HEK293 (cell line): Measurements from ENCODE around the gene OSBPL1A.

Experiments
- CTCF ChIA-PET: fragments of 350-600 bp; formaldehyde crosslinking; extraction: SDS; loops from one replicate; lab custom pipeline; 2021; ENCODE audit warnings: antibody characterized with exemption; lab: Yijun Ruan, JAX
- POLR2A ChIA-PET: fragments of 300-600 bp; formaldehyde crosslinking; extraction: SDS; loops from one replicate; lab custom pipeline; 2020; ENCODE audit warnings: antibody characterized with exemption, inconsistent platforms; lab: Yijun Ruan, JAX
- H3K27ac ChIP-seq: fragments of 200-500 bp; sonication (Bioruptor generic); 2 replicates; pipeline ENCODE4 v1.5.1; 2014; ENCODE audit warnings: low read depth, low read length, control low read depth, inconsistent platforms; ENCODE audit errors: extremely low read depth
- H3K36me3 ChIP-seq, 2 experiments: fragments of 200-500 bp in 1 of 2; sonication (Bioruptor generic) in 1 of 2; 1 replicate in 1 of 2; 2 replicates in 1 of 2; pipeline ENCODE4 v1.5.1; 2014 to 2017; ENCODE audit warnings: inconsistent platforms in 2 of 2, low read length in 2 of 2; ENCODE audit not compliant: control insufficient read depth in 2 of 2, insufficient read depth in 1 of 2
- H3K4me1 ChIP-seq: fragments of 200-500 bp; sonication (Bioruptor generic); 2 replicates; pipeline ENCODE4 v1.5.1; 2014; ENCODE audit warnings: mild to moderate bottlenecking, low read length, inconsistent platforms; ENCODE audit not compliant: control insufficient read depth, insufficient read depth
- H3K4me3 ChIP-seq: 2 replicates; pipeline ENCODE4 v1.5.1; 2011; ENCODE audit warnings: low read depth, mild to moderate bottlenecking, control low read depth, low read length, moderate library complexity
- H3K9me3 ChIP-seq: fragments of 200-500 bp; sonication (Bioruptor generic); 2 replicates; pipeline ENCODE4 v1.5.1; 2014; ENCODE audit warnings: low read depth, low read length, inconsistent platforms; ENCODE audit not compliant: control insufficient read depth, insufficient read depth
- ELK4 ChIP-seq: IDR thresholded peaks from 2 replicates; pipeline ENCODE4 v1.6.1; 2011; ENCODE audit warnings: mild to moderate bottlenecking, low read depth, low read length, borderline replicate concordance
- KLF9 ChIP-seq: fragments of 450-650 bp; formaldehyde crosslinking; IDR thresholded peaks from 2 replicates; pipeline ENCODE4 v1.5.1; 2016; ENCODE audit warnings: missing biosample characterization, missing genetic modification characterization, low read depth
- OVOL3 ChIP-seq: fragments of 450-650 bp; formaldehyde crosslinking; IDR thresholded peaks from 2 replicates; pipeline ENCODE4 v1.5.1; 2016; ENCODE audit warnings: missing biosample characterization, missing genetic modification characterization
- PRDM10 ChIP-seq: fragments of 450-650 bp; formaldehyde crosslinking; IDR thresholded peaks from 2 replicates; pipeline ENCODE4 v1.5.1; 2016; ENCODE audit warnings: missing biosample characterization, missing genetic modification characterization
- TRIM28 ChIP-seq: IDR thresholded peaks from 2 replicates; pipeline ENCODE4 v1.6.1; 2011; ENCODE audit warnings: low read length, control low read depth, borderline replicate concordance
- ZEB2 ChIP-seq: fragments of 450-650 bp; formaldehyde crosslinking; IDR thresholded peaks from 2 replicates; pipeline ENCODE4 v1.5.1; 2016; ENCODE audit warnings: missing biosample characterization, missing genetic modification characterization
- ZNF121 ChIP-seq: fragments of 450-650 bp; formaldehyde crosslinking; IDR thresholded peaks from 2 replicates; pipeline ENCODE4 v1.5.1; 2016; ENCODE audit warnings: missing biosample characterization, missing genetic modification characterization
- ZNF157 ChIP-seq: fragments of 450-650 bp; formaldehyde crosslinking; IDR thresholded peaks from 2 replicates; pipeline ENCODE4 v1.5.1; 2016; ENCODE audit warnings: missing biosample characterization, missing genetic modification characterization
- ZNF211 ChIP-seq: fragments of 450-650 bp; formaldehyde crosslinking; IDR thresholded peaks from 2 replicates; pipeline ENCODE4 v1.5.1; 2016; ENCODE audit warnings: low read depth, missing biosample characterization, missing genetic modification characterization
- ZNF324 ChIP-seq: fragments of 450-650 bp; formaldehyde crosslinking; IDR thresholded peaks from 2 replicates; pipeline ENCODE4 v1.5.1; 2016; ENCODE audit warnings: missing biosample characterization, missing genetic modification characterization
- ZNF394 ChIP-seq: fragments of 450-650 bp; formaldehyde crosslinking; IDR thresholded peaks from 2 replicates; pipeline ENCODE4 v1.5.1; 2016; ENCODE audit warnings: missing biosample characterization, missing genetic modification characterization, mild to moderate bottlenecking, moderate library complexity, borderline replicate concordance
- ZNF426 ChIP-seq: fragments of 450-650 bp; formaldehyde crosslinking; IDR thresholded peaks from 2 replicates; pipeline ENCODE4 v1.5.1; 2017; ENCODE audit warnings: missing biosample characterization, missing genetic modification characterization, mild to moderate bottlenecking, inconsistent platforms, moderate library complexity
- ZNF48 ChIP-seq: fragments of 450-650 bp; formaldehyde crosslinking; IDR thresholded peaks from 2 replicates; pipeline ENCODE4 v1.5.1; 2016; ENCODE audit warnings: missing biosample characterization, missing genetic modification characterization
- ZNF549 ChIP-seq: fragments of 450-650 bp; IDR thresholded peaks from 2 replicates; pipeline ENCODE4 v1.5.1; 2018; ENCODE audit warnings: missing biosample characterization, missing genetic modification characterization, mild to moderate bottlenecking, inconsistent platforms, moderate library complexity
- ZNF558 ChIP-seq: fragments of 450-650 bp; formaldehyde crosslinking; IDR thresholded peaks from 2 replicates; pipeline ENCODE4 v1.5.1; 2016; ENCODE audit warnings: missing biosample characterization, missing genetic modification characterization
- ZNF658 ChIP-seq: fragments of 450-650 bp; formaldehyde crosslinking; IDR thresholded peaks from 2 replicates; pipeline ENCODE4; 2016; ENCODE audit warnings: missing biosample characterization, missing genetic modification characterization
- ZNF670 ChIP-seq: fragments of 450-650 bp; formaldehyde crosslinking; IDR thresholded peaks from 2 replicates; pipeline ENCODE4 v1.5.1; 2016; ENCODE audit warnings: missing biosample characterization, missing genetic modification characterization, low read depth
- TF ChIP-seq, protein P1 (sequence below): fragments of 450-650 bp; IDR thresholded peaks from 2 replicates; pipeline ENCODE4 v1.5.1; 2018; ENCODE audit warnings: missing biosample characterization, mild to moderate bottlenecking, missing genetic modification characterization
- TF ChIP-seq, protein P2 (sequence below): fragments of 450-650 bp; formaldehyde crosslinking; IDR thresholded peaks from 2 replicates; pipeline ENCODE4 v1.5.1; 2016; ENCODE audit warnings: missing biosample characterization, missing genetic modification characterization
- TF ChIP-seq, protein P3 (sequence below): fragments of 450-650 bp; formaldehyde crosslinking; IDR thresholded peaks from 2 replicates; pipeline ENCODE4 v1.5.1; 2016; ENCODE audit warnings: missing biosample characterization, missing genetic modification characterization
- TF ChIP-seq, protein P4 (sequence below): fragments of 450-650 bp; formaldehyde crosslinking; IDR thresholded peaks from 2 replicates; pipeline ENCODE4 v1.5.1; 2016; ENCODE audit warnings: missing biosample characterization, missing genetic modification characterization
- TF ChIP-seq, protein P5 (sequence below): fragments of 450-650 bp; formaldehyde crosslinking; IDR thresholded peaks from 2 replicates; pipeline ENCODE4 v1.5.1; 2016; ENCODE audit warnings: missing biosample characterization, missing genetic modification characterization

OSBPL1A gene

DNA sequence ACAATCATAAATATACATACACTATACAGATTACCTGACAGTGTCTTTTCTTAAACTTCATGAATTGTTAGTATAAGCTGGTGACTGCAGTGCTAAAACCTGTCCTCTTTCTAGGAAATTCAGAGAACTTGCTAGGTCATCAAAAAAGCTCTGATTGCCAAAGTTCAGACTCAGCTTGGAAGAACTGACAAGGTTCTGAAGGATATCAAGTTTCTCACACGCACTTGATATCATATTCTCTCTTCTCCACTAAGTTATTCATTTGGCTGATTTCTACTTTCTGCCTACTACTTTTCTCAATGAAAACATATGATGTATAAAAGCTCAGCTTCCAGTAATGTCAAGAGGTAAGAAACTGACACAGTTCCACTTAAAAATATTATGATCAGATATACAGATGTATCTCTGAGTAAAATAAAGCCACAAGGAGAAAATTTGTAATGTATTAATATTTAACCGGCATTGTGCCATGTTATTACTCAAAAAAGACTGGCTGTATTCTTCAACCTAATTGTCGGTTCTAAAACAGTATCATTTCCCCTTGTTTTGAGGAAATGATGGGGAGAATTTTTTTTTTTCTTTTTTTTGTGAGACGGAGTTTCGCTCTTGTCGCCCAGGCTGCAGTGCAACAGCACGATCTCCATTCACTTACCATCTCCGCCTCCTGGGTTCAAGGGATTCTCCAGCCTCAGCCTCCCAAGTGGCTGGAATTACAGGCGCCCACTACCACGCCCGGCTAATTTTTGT lies 2.4 kb downstream of the OSBPL1A start (continued):
- TF ChIP-seq ELK4 (no peak), ZNF549 (no peak), ZNF121 (tag by site-specific recombination) (no peak), ZNF426 (tag by site-specific recombination) (no peak), ZNF48 (tag by site-specific recombination) (no peak), TRIM28 (peak; percentile 53; the same call in 1 of the 2 replicates), KLF9 (no peak), ZEB2 (tag by site-specific recombination) (no peak), PRDM10 (no peak)
- TF ChIP-seq, protein P1, sequence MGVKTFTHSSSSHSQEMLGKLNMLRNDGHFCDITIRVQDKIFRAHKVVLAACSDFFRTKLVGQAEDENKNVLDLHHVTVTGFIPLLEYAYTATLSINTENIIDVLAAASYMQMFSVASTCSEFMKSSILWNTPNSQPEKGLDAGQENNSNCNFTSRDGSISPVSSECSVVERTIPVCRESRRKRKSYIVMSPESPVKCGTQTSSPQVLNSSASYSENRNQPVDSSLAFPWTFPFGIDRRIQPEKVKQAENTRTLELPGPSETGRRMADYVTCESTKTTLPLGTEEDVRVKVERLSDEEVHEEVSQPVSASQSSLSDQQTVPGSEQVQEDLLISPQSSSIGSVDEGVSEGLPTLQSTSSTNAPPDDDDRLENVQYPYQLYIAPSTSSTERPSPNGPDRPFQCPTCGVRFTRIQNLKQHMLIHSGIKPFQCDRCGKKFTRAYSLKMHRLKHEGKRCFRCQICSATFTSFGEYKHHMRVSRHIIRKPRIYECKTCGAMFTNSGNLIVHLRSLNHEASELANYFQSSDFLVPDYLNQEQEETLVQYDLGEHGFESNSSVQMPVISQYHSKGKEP = no peak
- TF ChIP-seq, protein P2, sequence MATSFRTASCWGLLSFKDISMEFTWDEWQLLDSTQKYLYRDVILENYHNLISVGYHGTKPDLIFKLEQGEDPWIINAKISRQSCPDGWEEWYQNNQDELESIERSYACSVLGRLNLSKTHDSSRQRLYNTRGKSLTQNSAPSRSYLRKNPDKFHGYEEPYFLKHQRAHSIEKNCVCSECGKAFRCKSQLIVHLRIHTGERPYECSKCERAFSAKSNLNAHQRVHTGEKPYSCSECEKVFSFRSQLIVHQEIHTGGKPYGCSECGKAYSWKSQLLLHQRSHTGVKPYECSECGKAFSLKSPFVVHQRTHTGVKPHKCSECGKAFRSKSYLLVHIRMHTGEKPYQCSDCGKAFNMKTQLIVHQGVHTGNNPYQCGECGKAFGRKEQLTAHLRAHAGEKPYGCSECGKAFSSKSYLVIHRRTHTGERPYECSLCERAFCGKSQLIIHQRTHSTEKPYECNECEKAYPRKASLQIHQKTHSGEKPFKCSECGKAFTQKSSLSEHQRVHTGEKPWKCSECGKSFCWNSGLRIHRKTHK (tag by site-specific recombination) = no peak
- TF ChIP-seq, protein P3, sequence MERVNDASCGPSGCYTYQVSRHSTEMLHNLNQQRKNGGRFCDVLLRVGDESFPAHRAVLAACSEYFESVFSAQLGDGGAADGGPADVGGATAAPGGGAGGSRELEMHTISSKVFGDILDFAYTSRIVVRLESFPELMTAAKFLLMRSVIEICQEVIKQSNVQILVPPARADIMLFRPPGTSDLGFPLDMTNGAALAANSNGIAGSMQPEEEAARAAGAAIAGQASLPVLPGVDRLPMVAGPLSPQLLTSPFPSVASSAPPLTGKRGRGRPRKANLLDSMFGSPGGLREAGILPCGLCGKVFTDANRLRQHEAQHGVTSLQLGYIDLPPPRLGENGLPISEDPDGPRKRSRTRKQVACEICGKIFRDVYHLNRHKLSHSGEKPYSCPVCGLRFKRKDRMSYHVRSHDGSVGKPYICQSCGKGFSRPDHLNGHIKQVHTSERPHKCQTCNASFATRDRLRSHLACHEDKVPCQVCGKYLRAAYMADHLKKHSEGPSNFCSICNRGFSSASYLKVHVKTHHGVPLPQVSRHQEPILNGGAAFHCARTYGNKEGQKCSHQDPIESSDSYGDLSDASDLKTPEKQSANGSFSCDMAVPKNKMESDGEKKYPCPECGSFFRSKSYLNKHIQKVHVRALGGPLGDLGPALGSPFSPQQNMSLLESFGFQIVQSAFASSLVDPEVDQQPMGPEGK (tag by site-specific recombination) = no peak
- TF ChIP-seq, all 188 proteins: peak for 8

DNA sequence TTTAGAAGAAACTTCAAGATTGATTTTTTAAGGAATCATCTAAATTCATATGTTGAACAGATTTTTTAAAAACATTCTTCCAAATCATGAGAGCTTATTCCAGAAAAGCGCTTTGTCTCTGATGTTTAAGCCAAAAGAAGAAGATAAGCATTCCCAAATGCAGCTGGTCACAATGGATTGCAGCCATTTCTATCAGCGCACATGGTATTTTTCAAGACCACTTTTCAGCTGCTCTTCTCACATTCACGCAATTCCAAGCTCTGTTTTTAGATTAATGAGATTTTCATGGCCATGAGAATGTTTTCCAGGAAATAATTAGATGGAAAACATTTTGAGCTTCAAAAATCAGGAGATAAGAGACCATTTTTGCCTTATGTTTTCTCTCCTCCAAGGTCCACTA lies 8.7 kb downstream of the OSBPL1A start:
- CTCF ChIA-PET = interaction anchor here (0.6 kb wide), 1 partner anchor 209 kb away, joined by 3 read pairs; no protein-coding TSS in a partner anchor
- Histone ChIP-seq H3K27ac (no peak overlapping the region), H3K4me3 (no peak overlapping the region), H3K9me3 (no peaks in the 10 kb centered on the region), H3K36me3 (no peaks in the 10 kb centered on the region; a peak in 1 of 3 replicates), H3K4me1 (no peaks in the 10 kb centered on the region)
- POLR2A ChIA-PET = interaction anchor here (1.0 to 1.1 kb wide), 2 partner anchors 9 to 38 kb away, joined by 3 to 5 read pairs; partner anchors contain the start of genes IMPACT and OSBPL1A
- TF ChIP-seq ZNF324 (tag by site-specific recombination) (no peak), ZNF157 (tag by site-specific recombination) (no peak), ZNF658 (tag by site-specific recombination) (no peak), ZNF211 (no peak), ZNF558 (tag by site-specific recombination) (no peak), OVOL3 (tag by site-specific recombination) (no peak), ZNF670 (tag by site-specific recombination) (no peak), ZNF394 (tag by site-specific recombination) (no peak)
- TF ChIP-seq, protein P4, sequence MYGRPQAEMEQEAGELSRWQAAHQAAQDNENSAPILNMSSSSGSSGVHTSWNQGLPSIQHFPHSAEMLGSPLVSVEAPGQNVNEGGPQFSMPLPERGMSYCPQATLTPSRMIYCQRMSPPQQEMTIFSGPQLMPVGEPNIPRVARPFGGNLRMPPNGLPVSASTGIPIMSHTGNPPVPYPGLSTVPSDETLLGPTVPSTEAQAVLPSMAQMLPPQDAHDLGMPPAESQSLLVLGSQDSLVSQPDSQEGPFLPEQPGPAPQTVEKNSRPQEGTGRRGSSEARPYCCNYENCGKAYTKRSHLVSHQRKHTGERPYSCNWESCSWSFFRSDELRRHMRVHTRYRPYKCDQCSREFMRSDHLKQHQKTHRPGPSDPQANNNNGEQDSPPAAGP (tag by site-specific recombination) = no peak
- TF ChIP-seq, protein P5, sequence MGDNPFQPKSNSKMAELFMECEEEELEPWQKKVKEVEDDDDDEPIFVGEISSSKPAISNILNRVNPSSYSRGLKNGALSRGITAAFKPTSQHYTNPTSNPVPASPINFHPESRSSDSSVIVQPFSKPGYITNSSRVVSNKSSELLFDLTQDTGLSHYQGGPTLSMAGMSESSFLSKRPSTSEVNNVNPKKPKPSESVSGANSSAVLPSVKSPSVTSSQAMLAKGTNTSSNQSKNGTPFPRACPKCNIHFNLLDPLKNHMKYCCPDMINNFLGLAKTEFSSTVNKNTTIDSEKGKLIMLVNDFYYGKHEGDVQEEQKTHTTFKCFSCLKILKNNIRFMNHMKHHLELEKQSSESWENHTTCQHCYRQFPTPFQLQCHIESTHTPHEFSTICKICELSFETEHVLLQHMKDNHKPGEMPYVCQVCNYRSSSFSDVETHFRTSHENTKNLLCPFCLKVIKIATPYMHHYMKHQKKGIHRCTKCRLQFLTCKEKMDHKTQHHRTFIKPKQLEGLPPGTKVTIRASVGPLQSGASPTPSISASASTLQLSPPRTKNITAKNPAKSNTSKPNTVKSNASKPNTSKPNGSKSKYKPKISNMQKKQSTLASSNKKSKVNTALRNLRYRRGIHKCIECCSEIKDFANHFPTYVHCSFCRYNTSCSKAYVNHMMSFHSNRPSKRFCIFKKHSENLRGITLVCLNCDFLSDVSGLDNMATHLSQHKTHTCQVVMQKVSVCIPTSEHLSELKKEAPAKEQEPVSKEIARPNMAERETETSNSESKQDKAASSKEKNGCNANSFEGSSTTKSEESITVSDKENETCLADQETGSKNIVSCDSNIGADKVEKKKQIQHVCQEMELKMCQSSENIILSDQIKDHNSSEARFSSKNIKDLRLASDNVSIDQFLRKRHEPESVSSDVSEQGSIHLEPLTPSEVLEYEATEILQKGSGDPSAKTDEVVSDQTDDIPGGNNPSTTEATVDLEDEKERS (tag by site-specific recombination) = no peak
